GM19099 (cell line): ENCODE results near the gene CREBL2.

Experiments used
- POLR2A ChIP-seq: IDR thresholded peaks from 3 replicates; pipeline ENCODE4 v1.6.1; 2011; ENCODE audit warnings: low read depth; ENCODE audit not compliant: insufficient read length; ENCODE audit errors: extremely low read depth

CREBL2 gene

GRCh38 chr12:12611512-12612306 lies at the start of gene CREBL2:
Gene CREBL2 (plus strand): TSS chr12:12611876. CDS start chr12:12612173, 297 bp downstream.
- peak; percentile 64 for TF ChIP-seq POLR2A

- peak; percentile 27 for TF ChIP-seq POLR2A
These were observed 49.6 kb upstream of the CREBL2 start for GRCh38 chr12:12562016-12562483.

GRCh38 chr12:12562585-12563261 lies 49.0 kb upstream of the CREBL2 start, which contains the start of gene DUSP16:
Gene DUSP16 (minus strand): TSS chr12:12562863. CDS start chr12:12521098, 41,765 bp downstream.
- peak; percentile 83 for TF ChIP-seq POLR2A

GRCh38 chr12:12563290-12563928 lies 48.3 kb upstream of the CREBL2 start:
- TF ChIP-seq POLR2A: no peak

GRCh38 chr12:12564911-12565310 lies 46.8 kb upstream of the CREBL2 start:
- no peak for TF ChIP-seq POLR2A

- TF ChIP-seq POLR2A: no peak
These were observed 39.0 kb upstream of the CREBL2 start for GRCh38 chr12:12572659-12573058.

- TF ChIP-seq POLR2A: no peak
These were observed 33.9 kb upstream of the CREBL2 start for GRCh38 chr12:12577786-12578185.

- no peak for TF ChIP-seq POLR2A
These were observed 29.3 kb upstream of the CREBL2 start for GRCh38 chr12:12582193-12582881.

- TF ChIP-seq POLR2A: no peak
These were observed 28.8 kb upstream of the CREBL2 start for GRCh38 chr12:12582895-12583303.

- TF ChIP-seq POLR2A: no peak
These were observed 28.0 kb upstream of the CREBL2 start for GRCh38 chr12:12583510-12584178.

- no peak for TF ChIP-seq POLR2A
These were observed 26.4 kb upstream of the CREBL2 start for GRCh38 chr12:12585115-12585863.

GRCh38 chr12:12586879-12587675 lies 24.6 kb upstream of the CREBL2 start:
- TF ChIP-seq POLR2A: no peak

- no peak for TF ChIP-seq POLR2A
These were observed 23.8 kb upstream of the CREBL2 start for GRCh38 chr12:12587878-12588277.
